ENCODE results near the gene ALG5. TPM values are rescaled to one million over a fixed set of nuclear protein-coding genes. Genes with fewer than 3 reads are reported as not detected.

Gene ALG5
- total RNA-seq, 1 donor from 2014 or later: 45.4 TPM

DNA sequence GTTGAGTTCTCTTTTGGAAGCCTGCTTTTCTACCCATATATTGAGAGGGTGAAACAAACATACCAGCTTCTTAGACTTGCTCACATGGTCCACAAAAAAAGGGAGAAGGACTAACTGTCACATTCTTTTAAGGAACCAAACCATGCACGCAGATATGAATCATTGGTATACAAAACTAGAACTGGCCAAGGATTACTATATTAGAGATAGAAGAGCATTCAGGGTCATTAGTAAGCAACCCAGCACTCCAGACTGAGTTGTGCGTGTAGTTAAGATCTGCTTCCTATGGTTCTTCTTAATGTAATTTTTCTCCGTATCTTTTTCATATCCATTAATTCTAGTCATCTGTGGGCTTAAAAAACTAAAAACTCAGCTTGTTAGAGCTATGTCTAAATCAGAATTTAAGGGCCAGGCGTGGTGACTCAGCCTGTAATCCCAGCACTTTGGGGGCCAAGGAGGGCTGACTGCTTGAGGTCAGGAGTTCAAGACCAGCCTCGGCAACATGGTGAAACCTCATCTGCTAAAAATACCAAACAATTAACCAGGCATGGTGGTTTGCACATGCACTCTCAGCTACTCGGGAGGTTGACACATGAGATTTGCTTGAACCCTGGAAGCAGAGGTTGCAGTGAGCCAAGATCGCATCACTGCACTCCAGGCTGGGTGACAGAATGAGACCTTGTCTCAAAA is 19.6 kb downstream of the ALG5 start:
- no peak for DNase-seq (ENCODE audit: low read depth, low spot score)

DNA sequence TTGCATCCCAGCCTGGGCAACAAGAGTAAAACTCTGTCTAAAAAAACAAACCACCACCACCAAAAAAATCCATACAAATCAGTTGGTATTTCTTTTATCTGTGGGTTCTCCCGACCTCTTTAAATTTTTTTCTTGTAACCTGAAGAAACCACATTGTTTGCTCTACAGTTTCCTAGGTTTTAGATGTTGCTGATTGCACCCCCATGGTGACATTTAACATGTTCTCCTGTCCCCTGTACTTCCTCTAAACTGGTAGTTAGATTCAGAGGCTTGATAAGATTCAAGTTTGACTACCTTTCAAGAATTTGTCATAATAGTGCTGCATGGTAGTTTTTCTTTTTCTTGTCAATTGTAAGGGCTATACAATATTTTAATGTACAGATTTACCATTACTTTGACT is 24.0 kb downstream of the ALG5 start:
- DNase-seq (ENCODE audit: low read depth, low spot score): no peak

DNA sequence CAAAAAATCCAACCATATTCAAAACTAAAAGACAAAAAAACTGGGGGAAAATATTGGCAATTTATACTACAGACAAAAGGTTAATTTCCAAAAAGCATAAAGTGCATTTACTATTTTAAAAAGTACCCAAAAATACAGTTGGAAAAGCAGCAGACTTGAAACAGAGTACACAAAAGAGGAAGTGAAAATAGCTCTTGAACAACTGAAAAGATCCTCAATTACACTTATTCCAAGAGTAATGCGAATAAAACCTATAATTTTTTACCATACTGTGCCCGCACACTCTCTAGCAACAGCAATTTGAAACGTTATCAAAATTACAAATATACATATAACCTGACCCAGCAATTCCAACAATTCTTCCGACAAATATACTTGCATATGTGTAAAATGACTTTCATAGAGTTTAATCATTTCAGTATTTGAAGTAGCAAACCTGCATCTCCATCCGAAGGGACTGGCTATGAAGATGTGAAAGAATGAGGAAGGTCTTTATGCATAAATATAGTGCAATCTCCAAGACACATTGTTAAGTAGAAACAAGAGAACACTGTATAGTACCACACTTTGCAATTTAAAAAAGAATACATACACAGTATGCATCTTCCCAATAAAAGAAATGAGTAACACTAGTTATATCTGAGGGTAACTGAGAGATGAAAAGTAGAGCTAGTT is 25.4 kb downstream of the ALG5 start:
- no peak for DNase-seq (ENCODE audit: low read depth, low spot score)

DNA sequence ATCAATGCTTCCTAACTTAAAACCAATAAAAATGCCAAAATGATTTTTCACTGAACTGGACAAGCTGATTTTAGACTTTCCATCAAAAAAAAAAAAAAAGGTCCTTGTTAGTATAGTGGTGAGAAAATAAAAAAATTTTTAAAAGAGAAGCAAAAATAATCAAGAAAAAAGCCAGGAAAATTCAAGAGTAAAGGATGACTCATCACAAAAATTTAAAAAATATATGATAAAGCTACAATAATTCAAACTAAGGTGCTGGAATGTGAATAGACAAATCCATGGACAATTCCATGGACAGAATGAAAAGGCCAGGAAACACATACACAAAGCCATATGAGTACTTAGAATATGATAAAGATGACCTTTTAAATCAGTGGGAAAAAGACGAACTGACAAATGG is 26.1 kb downstream of the ALG5 start:
- no peak for DNase-seq (ENCODE audit: low read depth, low spot score)

DNA sequence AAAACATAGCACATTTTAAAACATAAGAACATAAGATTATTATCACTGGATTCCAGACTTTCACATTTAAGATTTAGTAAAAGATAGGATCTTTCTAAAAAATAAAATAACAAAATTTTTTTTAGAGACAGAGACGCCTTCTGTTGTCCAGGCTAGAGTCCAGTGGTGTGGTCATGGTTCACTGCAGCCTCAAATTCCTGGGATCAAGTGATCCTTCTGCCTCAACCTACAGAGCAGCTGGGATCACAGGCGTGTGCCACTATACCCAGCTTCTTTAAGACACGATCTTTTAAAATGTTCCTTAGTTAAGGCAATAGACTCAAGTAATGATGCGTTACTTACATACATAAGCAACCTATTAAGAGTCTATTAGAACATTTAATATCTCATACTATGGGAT is 32.7 kb downstream of the ALG5 start:
- DNase-seq (ENCODE audit: low read depth, low spot score): no peak

DNA sequence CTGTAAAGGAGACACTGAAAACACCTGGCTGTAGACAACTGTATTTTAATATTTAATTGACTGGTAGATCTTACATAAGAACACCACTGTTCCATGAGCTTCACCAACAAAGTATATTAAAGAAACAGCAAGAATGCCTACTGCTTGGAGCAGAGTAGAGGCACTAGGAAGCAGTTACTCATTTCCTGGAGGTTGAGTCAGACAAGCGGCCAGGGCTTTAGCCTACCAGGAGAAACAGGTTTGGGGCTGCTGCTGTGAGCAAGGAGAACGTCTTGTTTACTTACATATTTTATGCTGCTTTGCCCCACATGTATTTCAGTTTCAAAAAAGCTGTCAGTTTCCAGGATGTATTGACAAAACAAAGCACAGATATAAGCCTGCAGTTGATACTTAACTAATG is 33.4 kb downstream of the ALG5 start:
- DNase-seq (ENCODE audit: low read depth, low spot score): peak; percentile 82

DNA sequence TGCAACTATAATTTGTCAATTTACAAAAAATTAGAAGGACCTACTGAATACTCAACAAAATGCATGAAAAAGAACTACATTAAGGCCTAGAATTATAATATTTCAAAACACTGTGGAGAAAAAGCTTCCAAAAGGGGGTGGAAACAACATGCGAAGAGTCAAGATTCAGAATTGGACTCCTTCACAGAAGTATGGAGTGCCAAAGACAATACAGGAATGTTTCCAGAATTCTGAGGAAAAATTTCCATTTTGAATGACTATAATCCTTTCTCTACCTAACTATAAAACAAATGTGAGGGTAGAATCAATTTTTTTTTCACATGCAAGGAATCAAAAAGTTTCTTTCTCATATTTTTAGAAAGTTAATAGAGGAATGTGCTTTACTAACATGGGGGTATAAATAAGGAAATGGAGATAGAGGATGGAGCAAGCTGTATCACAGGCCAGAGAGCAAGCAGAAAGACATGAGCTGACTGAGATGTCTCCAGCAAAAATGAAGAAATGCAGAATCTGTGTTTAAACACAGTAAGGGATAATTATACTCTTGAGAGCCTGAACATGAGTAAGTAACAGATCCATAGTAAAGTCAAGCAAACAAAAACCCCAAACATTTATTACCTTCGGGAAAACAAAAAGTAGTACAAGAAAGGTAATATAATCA is 39.6 kb downstream of the ALG5 start:
- DNase-seq (ENCODE audit: low read depth, low spot score): no peak

DNA sequence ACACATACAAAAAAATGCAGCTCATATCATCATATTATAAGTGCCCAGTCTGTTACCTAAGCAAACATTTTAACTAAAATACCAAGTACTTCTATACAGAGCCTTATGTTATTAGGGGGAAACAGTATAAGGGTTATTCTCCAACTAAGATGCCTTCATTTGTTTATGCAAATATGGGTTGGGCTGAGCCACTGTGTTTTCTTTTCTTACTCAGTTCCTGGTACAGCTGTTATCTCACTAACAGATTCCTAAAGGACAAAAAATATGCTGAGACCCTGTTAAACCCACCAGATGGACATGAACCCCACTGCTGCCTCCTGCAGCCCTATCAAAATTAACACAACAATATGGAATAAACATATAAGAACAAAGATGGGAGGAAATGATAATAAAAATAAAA is 44.6 kb downstream of the ALG5 start:
- DNase-seq (ENCODE audit: low read depth, low spot score): no peak

DNA sequence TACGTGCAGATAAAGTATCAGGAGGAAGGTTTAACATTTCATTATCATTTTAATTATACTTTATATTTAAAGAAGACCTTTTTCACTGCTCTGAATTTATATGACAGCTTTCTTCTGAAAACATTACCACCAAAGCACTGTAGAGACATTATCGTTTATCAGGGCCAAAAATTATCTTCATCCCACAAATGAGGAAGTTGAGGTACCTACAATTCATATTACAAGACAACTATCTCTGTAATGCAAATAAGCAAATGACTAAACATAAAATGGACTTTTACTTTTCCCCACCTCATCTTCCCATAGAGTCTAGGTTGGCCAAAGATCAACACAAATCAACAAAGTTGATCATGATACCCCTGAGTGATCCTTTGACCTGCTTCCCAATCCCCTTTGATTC is 48.2 kb downstream of the ALG5 start:
- DNase-seq (ENCODE audit: low read depth, low spot score): no peak

DNA sequence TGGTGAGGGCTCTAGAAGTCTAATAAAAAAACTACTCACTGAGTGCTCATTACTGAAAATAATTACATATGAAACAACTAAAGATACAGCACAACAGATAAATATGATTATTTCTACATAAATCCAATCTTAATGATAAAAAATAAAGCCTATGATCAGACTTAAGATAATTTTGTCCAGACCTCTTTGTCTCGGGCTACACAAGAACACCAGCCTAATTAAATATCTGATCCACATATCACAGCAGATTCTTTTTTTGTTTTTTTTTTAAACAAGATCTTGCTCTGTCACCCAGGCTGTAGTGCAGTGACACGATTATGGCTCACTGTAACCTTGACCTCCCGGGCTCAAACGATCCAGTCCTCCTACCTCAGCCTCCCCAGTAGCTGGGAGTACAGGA is 48.8 kb downstream of the ALG5 start:
- no peak for DNase-seq (ENCODE audit: low read depth, low spot score)

DNA sequence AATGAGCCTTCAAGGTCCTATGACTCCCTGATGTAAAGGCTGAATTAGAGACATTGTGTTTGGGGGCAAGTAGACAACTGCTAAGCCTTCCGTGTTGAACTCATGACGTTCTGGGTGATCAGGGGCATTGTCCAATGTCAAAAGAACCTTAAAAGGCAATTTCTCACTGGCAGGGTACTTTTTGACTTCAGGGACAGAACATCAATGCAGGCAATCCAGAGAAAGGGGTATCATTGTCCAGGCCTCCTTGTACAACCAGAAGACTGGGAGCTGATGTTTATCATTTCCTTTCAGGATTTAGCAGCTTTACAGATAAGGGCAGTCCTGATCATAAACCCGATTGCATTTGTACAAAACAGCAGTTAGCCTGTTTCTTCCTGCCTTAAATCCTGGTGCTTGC is 54.1 kb downstream of the ALG5 start:
- no peak for DNase-seq (ENCODE audit: low read depth, low spot score)

DNA sequence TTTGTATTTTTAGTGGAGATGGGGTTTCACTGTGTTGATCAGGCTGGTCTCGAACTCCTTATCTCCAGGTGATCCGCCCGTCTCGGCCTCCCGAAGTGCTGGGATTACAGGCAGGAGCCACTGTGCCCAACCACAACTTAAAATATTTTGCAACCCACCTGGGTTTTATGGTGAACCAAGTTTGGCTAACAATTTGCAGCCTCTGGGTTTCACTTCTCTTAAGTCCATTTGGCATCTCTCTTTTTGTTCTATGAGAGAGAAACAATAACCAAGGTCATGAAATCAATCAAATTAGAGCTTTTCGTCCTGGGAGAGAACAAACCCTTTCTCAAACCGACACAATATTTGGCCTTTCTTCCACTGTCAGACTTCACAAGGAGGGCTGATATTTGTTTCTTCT is 73.5 kb downstream of the ALG5 start:
- DNase-seq (ENCODE audit: low read depth, low spot score): no peak

DNA sequence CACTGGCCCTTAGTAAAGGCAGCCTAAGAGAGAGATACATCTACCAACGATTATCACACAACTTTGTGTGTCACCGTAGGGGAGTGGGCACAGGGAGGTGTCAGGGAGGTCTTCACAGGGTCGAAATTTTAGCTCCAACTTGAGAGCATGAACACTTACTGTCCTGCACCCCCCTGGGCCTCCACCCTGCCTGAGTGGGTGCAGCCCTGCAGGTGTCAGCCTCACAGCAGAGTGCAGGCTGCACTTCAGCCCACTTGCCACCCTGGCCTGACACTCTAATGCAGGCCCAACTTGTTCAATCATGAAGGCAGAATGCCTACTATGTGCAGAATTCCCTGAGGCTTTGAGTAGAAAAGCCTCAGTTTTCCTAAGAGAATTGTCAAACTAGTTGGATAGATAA is 75.1 kb downstream of the ALG5 start:
- no peak for DNase-seq (ENCODE audit: low read depth, low spot score)

DNA sequence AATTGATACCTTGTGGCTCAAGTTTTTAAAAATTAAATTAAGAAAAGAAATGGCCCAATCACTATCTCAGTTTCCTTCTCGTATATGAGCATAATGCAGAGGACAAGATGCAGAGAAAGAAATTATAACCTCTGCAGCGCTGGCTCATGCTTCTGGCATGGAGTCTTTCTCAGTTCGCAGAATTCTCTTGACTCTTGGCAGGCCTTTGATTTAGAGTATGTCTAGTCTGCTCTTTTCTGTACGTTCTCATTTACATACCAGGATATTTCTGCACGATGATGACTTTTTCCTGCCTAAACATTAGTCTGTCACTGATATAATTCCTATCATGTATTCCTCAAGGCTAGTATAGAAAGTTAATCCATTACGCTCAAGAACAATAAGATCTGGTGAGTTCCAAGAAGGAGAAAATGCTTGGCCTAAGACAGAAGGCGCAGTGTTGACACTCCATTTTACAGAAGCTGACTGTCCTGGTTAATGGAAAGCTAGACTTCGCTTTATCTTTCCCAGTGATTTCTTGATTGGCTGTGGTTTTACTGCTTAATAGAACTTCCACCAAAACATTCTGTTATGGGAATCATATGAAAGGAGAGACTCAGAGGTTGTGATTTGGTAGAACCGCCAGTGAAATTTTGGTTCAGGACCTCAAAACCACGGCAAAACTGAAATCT is 77.4 kb downstream of the ALG5 start:
- no peak for DNase-seq (ENCODE audit: low read depth, low spot score)

DNA sequence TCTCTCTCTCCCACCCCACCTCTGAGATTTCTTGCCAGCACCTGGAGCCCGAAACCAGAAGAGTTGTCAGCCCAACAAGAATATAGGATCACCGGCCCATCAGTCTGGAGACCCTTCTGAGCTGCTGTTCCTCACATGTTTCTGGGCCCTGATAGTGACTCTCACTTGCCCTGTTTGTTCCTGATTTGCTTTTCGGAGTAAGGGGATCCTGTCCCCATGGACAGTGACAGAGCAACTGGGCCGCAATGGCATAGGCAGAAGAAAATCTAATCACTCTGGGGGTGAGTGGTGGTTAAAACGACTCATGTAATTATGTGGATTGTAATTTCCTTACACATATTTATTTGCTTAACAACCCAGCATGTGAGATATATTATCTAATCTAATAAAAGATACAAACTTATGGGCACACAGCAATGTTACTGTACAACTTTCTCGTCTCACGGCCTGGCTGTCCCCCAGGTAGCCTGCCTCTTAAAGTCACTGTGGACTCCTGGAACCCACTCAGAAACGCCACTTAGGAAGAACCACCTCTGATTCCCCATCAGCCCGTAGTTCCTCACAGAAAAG is 78.4 kb downstream of the ALG5 start:
- no peak for DNase-seq (ENCODE audit: low read depth, low spot score)

DNA sequence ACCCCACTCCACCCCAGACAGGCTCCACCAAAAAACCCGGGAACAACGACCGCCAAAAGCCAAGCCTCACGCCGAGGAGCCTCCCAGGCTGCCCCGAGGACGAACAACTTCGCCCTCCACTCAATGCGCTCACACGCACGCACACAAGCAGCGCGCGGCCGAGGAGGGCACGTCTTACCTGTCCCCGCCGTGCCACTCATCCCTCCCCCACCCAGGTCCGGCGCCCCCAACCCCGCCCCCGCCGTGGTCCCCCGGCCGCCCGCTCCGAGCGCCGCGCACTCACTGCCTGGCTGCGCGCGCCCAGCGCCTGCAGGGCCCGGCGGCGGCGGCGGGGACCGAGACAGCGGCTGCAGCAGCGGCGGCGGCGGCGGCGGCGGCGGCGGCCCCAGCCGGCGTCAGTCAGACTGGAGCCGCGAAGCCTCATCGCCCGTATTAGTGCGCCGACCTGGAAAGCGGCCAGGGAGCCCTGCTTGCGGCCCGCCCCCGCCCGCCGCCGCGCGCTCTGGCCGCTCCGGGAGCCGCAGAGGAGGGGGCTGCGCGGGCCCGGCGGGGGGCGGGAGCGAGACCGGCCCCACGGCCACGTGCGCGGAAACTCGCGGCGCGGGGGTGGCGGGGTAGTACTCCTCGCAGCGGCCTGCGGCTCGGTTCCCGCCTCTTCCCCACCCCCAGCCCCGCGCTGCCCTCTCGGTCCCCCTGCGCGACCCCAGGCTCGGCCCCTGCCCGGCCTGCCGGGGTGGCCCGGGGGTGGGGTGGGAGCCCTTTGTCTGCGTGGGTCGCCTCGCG is 79.1 kb downstream of the ALG5 start, which contains the start of gene SMAD9:
Gene SMAD9 (minus strand): TSS at position 406 of the 783 bp plus-strand sequence. CDS start 40,549 bp downstream, outside the sequence.
- DNase-seq (ENCODE audit: low read depth, low spot score): peak; percentile 20

DNA sequence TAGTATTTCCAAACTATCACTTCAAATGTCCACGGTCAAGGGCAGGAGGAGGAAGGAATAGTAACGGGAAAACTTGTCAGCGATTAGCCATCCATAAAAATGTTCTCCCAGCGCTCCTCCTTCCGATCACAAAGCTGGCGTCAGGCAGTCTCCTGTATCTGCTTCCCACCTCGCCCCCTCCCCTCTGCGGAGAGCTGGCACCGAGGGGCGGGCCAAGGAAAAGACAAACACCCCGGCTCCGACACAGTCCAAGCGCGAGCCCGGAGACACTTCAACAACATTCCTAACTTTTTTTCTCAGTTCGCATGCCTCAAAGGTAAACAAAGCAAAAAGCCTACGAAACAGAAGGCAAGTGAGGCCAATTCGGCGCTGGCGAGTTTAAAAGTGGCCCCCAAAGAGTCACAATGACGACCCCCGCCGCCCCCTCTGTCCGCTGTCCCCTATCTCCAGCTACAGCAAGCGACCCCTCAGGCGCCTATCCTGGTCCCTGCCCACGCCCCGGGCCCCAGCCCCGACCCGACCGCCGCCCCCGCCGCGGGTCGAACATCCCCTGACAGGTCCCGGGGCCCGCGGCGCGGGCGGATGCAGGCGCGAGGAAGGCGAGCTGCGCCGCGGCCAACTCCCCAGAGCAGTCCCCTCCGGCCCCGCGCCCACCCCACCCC is 79.8 kb downstream of the ALG5 start:
- no peak for DNase-seq (ENCODE audit: low read depth, low spot score)

DNA sequence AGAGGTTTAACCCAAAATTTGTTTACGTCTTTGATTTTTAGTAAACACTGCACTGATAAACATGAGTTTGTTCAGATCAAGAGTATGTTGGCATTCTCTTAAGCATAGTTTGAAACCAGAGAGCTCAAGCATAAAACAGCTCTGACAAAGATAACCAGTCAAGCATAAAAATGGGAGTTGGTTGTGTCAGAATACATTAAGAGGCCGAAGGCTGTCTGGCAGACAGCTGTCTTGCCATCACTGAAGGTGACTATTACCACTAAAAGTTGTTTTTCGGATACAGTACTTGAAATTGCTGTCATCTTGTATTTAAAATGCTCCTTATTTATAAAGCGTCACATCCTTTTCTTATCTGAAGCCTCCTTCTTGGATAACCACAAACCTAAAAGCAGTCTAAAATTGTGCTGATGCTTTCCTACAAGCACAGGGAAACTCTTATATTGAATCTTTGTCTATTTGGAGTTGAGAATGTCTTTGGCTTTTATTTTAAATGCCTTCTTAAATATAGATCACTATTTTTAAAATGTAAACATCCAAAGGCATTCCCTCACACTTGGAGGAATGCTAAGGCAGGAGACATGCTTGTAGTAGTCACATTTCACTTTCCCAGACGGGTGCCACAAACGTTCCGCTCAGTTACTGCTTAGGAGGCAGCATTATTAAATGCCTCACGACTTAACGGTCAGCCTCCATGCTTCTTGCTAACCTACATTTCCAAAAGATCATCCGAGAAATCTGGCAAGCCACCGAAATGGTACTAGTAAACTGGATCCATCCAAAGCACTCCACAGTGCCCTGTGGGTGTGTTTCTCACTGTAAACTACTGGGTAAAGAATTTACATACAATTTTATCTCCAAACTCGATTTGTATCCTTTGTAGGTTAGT is 80.7 kb downstream of the ALG5 start:
- DNase-seq (ENCODE audit: low read depth, low spot score): no peak

DNA sequence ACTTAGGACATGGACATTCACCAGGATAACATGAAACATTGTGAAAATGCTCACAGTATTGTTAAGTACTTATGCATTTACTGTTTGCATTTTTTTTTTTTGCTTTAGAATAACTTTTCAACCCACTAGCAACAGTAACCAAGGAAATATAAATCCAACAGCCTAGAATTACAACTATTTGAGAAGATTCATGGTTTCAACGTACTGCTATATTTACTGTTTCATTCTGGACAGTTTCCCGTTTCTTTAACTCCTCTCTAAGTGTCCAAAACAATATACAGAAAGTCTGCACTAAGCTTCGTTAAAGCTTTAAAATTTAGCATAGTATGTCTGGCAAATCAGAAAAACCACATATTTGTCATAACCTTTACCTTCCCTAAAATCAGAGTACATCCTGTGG is 81.8 kb downstream of the ALG5 start:
- no peak for DNase-seq (ENCODE audit: low read depth, low spot score)

Data from pulmonary artery endothelial cell (primary cell).